Hematopoietic multipotent progenitor cell treated with erythropoietin and hydrocortisone succinate and interleukin-3 and kit ligand, for 6 days (in vitro differentiated cells): ENCODE data around the gene GNAL.
A peak's percentile ranks its signal among the peaks of the same experiment; 100 is the strongest.

ENCODE experiments used
- DNase-seq: peaks from one replicate; pipeline ENCODE4 v3.0.0-alpha.2; 2015

The GNAL gene

GRCh38 chr18:11729556-11729955, 40.5 kb downstream of the GNAL start:
- no peak for DNase-seq

GRCh38 chr18:11733031-11733430, 44.0 kb downstream of the GNAL start:
- peak; percentile 77 for DNase-seq

GRCh38 chr18:11736656-11737055, 47.6 kb downstream of the GNAL start:
- no peak for DNase-seq

- DNase-seq: no peak
Measured at GRCh38 chr18:11739893-11740292, 50.8 kb downstream of the GNAL start.

- DNase-seq: no peak
Measured at GRCh38 chr18:11740461-11740860, 51.4 kb downstream of the GNAL start.

GRCh38 chr18:11741505-11742145, 52.6 kb downstream of the GNAL start:
- DNase-seq: peak; percentile 52

- no peak for DNase-seq
Measured at GRCh38 chr18:11745521-11745920, 56.5 kb downstream of the GNAL start.

- no peak for DNase-seq
Measured at GRCh38 chr18:11747286-11747685, 58.2 kb downstream of the GNAL start.

- no peak for DNase-seq
Measured at GRCh38 chr18:11747731-11748130, 58.7 kb downstream of the GNAL start.

GRCh38 chr18:11749305-11749704, 60.2 kb downstream of the GNAL start:
- DNase-seq: no peak

GRCh38 chr18:11750171-11750570, 61.1 kb downstream of the GNAL start:
- no peak for DNase-seq

- DNase-seq: no peak
Measured at GRCh38 chr18:11750581-11751310, 61.7 kb downstream of the GNAL start.

GRCh38 chr18:11751341-11752115, 62.5 kb downstream of the GNAL start:
- no peak for DNase-seq

GRCh38 chr18:11752116-11752911, 63.2 kb downstream of the GNAL start:
- DNase-seq: no peak

- DNase-seq: no peak
Measured at GRCh38 chr18:11754979-11755378, 65.9 kb downstream of the GNAL start.

- peak; percentile 14 for DNase-seq
Measured at GRCh38 chr18:11757084-11757590, 68.1 kb downstream of the GNAL start.

- DNase-seq: no peak
Measured at GRCh38 chr18:11759456-11759855, 70.4 kb downstream of the GNAL start.

GRCh38 chr18:11760498-11761167, 71.6 kb downstream of the GNAL start:
- DNase-seq: peak; percentile 9

- peak; percentile 23 for DNase-seq
Measured at GRCh38 chr18:11761553-11761952, 72.5 kb downstream of the GNAL start.

GRCh38 chr18:11762429-11762828, 73.4 kb downstream of the GNAL start:
- DNase-seq: no peak

GRCh38 chr18:11767329-11767728, 78.3 kb downstream of the GNAL start:
- DNase-seq: no peak

GRCh38 chr18:11767935-11768334, 78.9 kb downstream of the GNAL start:
- no peak for DNase-seq
